ENCODE results near the gene CLDN9.

CLDN9 gene

GRCh38 chr16:3057181-3058138, 44.7 kb downstream of the CLDN9 start:
- no peaks in the 10 kb centered on the region for H3K4me1 ChIP-seq
- H3K9ac ChIP-seq, result no peak overlapping the region

GRCh38 chr16:3058139-3059030, 45.7 kb downstream of the CLDN9 start:
- Histone ChIP-seq H2AFZ (peak overlapping the region; percentile 93), H3K4me2 (ENCODE audit: low read length) (peak overlapping the region; percentile 99), H3K4me3 (ENCODE audit: low read depth, low read length) (peak overlapping the region; percentile 99), H3K9me3 (ENCODE audit: control insufficient read depth, low read length) (no peaks in the 10 kb centered on the region), H3K79me2 (no peaks in the 10 kb centered on the region), H3K27ac (no peak overlapping the region), H3K9ac (peak overlapping the region; percentile 25), H3K4me1 (no peaks in the 10 kb centered on the region), H3K36me3 (ENCODE audit: control insufficient read depth, insufficient read depth, low read length) (no peaks in the 10 kb centered on the region), H3K27me3 (ENCODE audit: control insufficient read depth, insufficient read depth, low read length) (no peaks in the 10 kb centered on the region)
- no peak for TF ChIP-seq CTCF (IDR thresholded peaks at IDR 0.05)

More at GRCh38 chr16:3057181-3058138, 44.7 kb downstream of the CLDN9 start:
- Histone ChIP-seq H3K27me3 (ENCODE audit: control insufficient read depth, insufficient read depth, low read length) (no peaks in the 10 kb centered on the region), H3K79me2 (no peaks in the 10 kb centered on the region), H3K36me3 (ENCODE audit: control insufficient read depth, insufficient read depth, low read length) (no peaks in the 10 kb centered on the region), H2AFZ (peak overlapping the region; percentile 93), H3K27ac (no peak overlapping the region), H3K9me3 (ENCODE audit: control insufficient read depth, low read length) (no peaks in the 10 kb centered on the region), H3K4me2 (ENCODE audit: low read length) (peak overlapping the region; percentile 99), H3K4me3 (ENCODE audit: low read depth, low read length) (peak overlapping the region; percentile 99)
- TF ChIP-seq CTCF (IDR thresholded peaks at IDR 0.05), result no peak

GRCh38 chr16:3059041-3059722, 46.5 kb downstream of the CLDN9 start:
- no peaks in the 10 kb centered on the region for H3K79me2 ChIP-seq
- H3K4me3 ChIP-seq (ENCODE audit: low read depth, low read length), result peak overlapping the region; percentile 99
- peak overlapping the region; percentile 71 for H3K27ac ChIP-seq
- peak overlapping the region; percentile 99 for H3K4me2 ChIP-seq (ENCODE audit: low read length)
- no peaks in the 10 kb centered on the region for H3K4me1 ChIP-seq
- TF ChIP-seq CTCF (IDR thresholded peaks at IDR 0.05), result peak; percentile 98
- H3K36me3 ChIP-seq (ENCODE audit: control insufficient read depth, insufficient read depth, low read length), result no peaks in the 10 kb centered on the region
- peak overlapping the region; percentile 25 for H3K9ac ChIP-seq
- no peaks in the 10 kb centered on the region for H3K27me3 ChIP-seq (ENCODE audit: control insufficient read depth, insufficient read depth, low read length)
- no peaks in the 10 kb centered on the region for H3K9me3 ChIP-seq (ENCODE audit: control insufficient read depth, low read length)
- H2AFZ ChIP-seq, result peak overlapping the region; percentile 93

DNA sequence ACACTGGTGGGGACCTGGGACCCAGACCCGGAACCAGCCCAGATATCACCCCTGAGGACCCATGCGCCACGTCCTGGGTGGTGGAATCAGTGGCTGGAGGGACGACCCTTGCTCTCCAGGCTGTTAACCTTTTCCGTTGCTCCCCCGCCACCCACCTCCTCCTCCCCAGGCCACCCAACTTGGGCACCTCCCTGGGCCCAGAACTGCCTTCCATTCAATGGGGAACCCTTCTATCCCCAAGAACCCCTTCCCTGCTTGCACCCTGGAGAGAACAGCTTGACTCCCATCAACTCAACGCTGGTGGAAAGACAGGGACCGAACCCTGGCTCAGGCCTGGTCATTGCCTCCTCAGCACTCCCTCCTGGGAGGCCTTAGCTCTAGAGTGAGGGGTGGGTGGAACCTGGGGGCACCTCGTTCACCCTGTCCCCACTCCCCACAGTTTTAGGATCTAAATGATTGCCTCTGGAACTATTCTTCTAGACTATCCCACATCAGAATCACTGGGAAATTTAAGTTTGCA, 47.1 kb downstream of the CLDN9 start:
- Histone ChIP-seq H3K27ac (peak overlapping the region; percentile 71), H3K36me3 (ENCODE audit: control insufficient read depth, insufficient read depth, low read length) (no peaks in the 10 kb centered on the region), H3K27me3 (ENCODE audit: control insufficient read depth, insufficient read depth, low read length) (no peaks in the 10 kb centered on the region), H3K4me1 (no peaks in the 10 kb centered on the region), H3K9me3 (ENCODE audit: control insufficient read depth, low read length) (no peaks in the 10 kb centered on the region), H2AFZ (peak overlapping the region; percentile 93), H3K4me3 (ENCODE audit: low read depth, low read length) (peak overlapping the region; percentile 99), H3K79me2 (no peaks in the 10 kb centered on the region), H3K9ac (peak overlapping the region; percentile 25), H3K4me2 (ENCODE audit: low read length) (peak overlapping the region; percentile 99)
- TF ChIP-seq CTCF (IDR thresholded peaks at IDR 0.05), result no peak

All from parathyroid adenoma (tissue), 2 donors.